Astrocyte (in vitro differentiated cells and primary cell): ENCODE measurements around the gene NKAIN2. TPM values are rescaled to one million over a fixed set of nuclear protein-coding genes. Genes with fewer than 3 reads are reported as not detected.

ENCODE experiments used
- DNase-seq: peaks from one replicate; pipeline ENCODE4 v3.0.0-alpha.2; 2010; ENCODE audit warnings: low read depth
- FAIRE-seq: peaks from 2 replicates; lab custom pipeline; 2011; peaks lifted over from hg19 to GRCh38; lab: Jason Lieb, UNC
- H2AFZ ChIP-seq: 2 replicates; pipeline ENCODE4 v1.6.0; 2012; ENCODE audit warnings: low read depth, low read length, inconsistent platforms
- H3K27ac ChIP-seq: 2 replicates; pipeline ENCODE4 v1.5.1; 2011; ENCODE audit warnings: low read depth, low read length, inconsistent platforms
- H3K27me3 ChIP-seq: 2 replicates; pipeline ENCODE4 v1.6.0; 2011; ENCODE audit warnings: low read length, inconsistent platforms; ENCODE audit not compliant: insufficient read depth
- H3K36me3 ChIP-seq: 2 replicates; pipeline ENCODE4 v1.5.1; 2011; ENCODE audit warnings: low read length, inconsistent platforms; ENCODE audit not compliant: insufficient read depth
- H3K4me1 ChIP-seq: 2 replicates; pipeline ENCODE4 v1.5.1; 2011; ENCODE audit warnings: low read length, inconsistent platforms; ENCODE audit not compliant: insufficient read depth
- H3K4me2 ChIP-seq: 2 replicates; pipeline ENCODE4 v1.6.0; 2012; ENCODE audit warnings: low read length, inconsistent platforms
- H3K4me3 ChIP-seq: 2 replicates; pipeline ENCODE4 v1.5.1; 2011; ENCODE audit warnings: low read depth, mild to moderate bottlenecking, low read length, inconsistent platforms; ENCODE audit not compliant: insufficient read depth
- H3K79me2 ChIP-seq: 2 replicates; pipeline ENCODE4 v1.6.0; 2012; ENCODE audit warnings: mild to moderate bottlenecking, low read length, inconsistent platforms; ENCODE audit not compliant: insufficient read depth
- H3K9ac ChIP-seq: 2 replicates; pipeline ENCODE4 v1.6.0; 2012; ENCODE audit warnings: mild to moderate bottlenecking, low read length, inconsistent platforms
- H3K9me3 ChIP-seq: 2 replicates; pipeline ENCODE4 v1.5.1; 2012; ENCODE audit warnings: low read depth, mild to moderate bottlenecking, low read length, inconsistent platforms; ENCODE audit not compliant: insufficient read depth
- H4K20me1 ChIP-seq: 2 replicates; pipeline ENCODE4 v1.6.0; 2012; ENCODE audit warnings: low read length, inconsistent platforms; ENCODE audit not compliant: insufficient read depth
- H3K27ac Mint-ChIP-seq: one replicate; pipeline ENCODE4 v1.8.0; 2021; ENCODE audit warnings: mild to moderate bottlenecking, mixed read lengths; ENCODE audit not compliant: unreplicated experiment
- H3K27me3 Mint-ChIP-seq: one replicate; pipeline ENCODE4 v1.8.0; 2021; ENCODE audit warnings: low read depth, mixed read lengths; ENCODE audit not compliant: unreplicated experiment
- H3K36me3 Mint-ChIP-seq: one replicate; pipeline ENCODE4 v1.8.0; 2021; ENCODE audit warnings: low read depth, mixed read lengths; ENCODE audit not compliant: unreplicated experiment
- H3K4me1 Mint-ChIP-seq: one replicate; pipeline ENCODE4 v1.8.0; 2021; ENCODE audit warnings: low read depth, mixed read lengths; ENCODE audit not compliant: unreplicated experiment
- H3K4me3 Mint-ChIP-seq: one replicate; pipeline ENCODE4 v1.8.0; 2021; ENCODE audit warnings: mild to moderate bottlenecking, moderate library complexity, mixed read lengths; ENCODE audit not compliant: unreplicated experiment
- H3K9me3 Mint-ChIP-seq: one replicate; pipeline ENCODE4 v1.8.0; 2021; ENCODE audit warnings: mild to moderate bottlenecking, mixed read lengths; ENCODE audit not compliant: unreplicated experiment
- CTCF ChIP-seq: IDR thresholded peaks from 2 replicates; pipeline ENCODE4 v1.5.1; 2011; ENCODE audit warnings: low read depth, mild to moderate bottlenecking, inconsistent platforms, low read length, moderate library complexity; ENCODE audit not compliant: insufficient read depth
- EZH2 ChIP-seq: IDR thresholded peaks from 2 replicates; pipeline ENCODE4 v1.6.1; 2012; ENCODE audit warnings: mild to moderate bottlenecking, low read length, inconsistent platforms; ENCODE audit not compliant: insufficient read depth
- total RNA-seq: library from RNA; stranded (reverse); gene quantifications from 2 replicates; pipeline ENCODE4 v1.2.1, GENCODE V29; 2021

The NKAIN2 gene
- total RNA-seq, 1 donor from 2014 or later: 0.07 TPM

GRCh38 chr6:124854338-124854922 is 1050.8 kb downstream of the NKAIN2 start:
- Mint-ChIP-seq H3K4me1 (no peaks in the 10 kb centered on the region), H3K4me3 (no peak overlapping the region), H3K9me3 (no peaks in the 10 kb centered on the region), H3K27me3 (no peaks in the 10 kb centered on the region), H3K36me3 (no peaks in the 10 kb centered on the region), H3K27ac (no peak overlapping the region)
- Histone ChIP-seq H3K4me2 (no peak overlapping the region), H3K9me3 (no peaks in the 10 kb centered on the region), H3K36me3 (no peaks in the 10 kb centered on the region), H4K20me1 (no peaks in the 10 kb centered on the region), H3K27ac (no peak overlapping the region), H3K4me3 (no peak overlapping the region), H2AFZ (no peak overlapping the region), H3K27me3 (no peaks in the 10 kb centered on the region), H3K79me2 (no peaks in the 10 kb centered on the region), H3K9ac (no peak overlapping the region), H3K4me1 (no peaks in the 10 kb centered on the region)
- TF ChIP-seq CTCF (peak; percentile 17), EZH2 (no peak)
- no peak for DNase-seq
- FAIRE-seq: no peak

GRCh38 chr6:124857746-124858145 is 1054.1 kb downstream of the NKAIN2 start:
- Histone ChIP-seq H4K20me1 (no peaks in the 10 kb centered on the region), H3K9me3 (no peaks in the 10 kb centered on the region), H3K4me1 (no peaks in the 10 kb centered on the region), H3K27ac (no peak overlapping the region), H3K36me3 (no peaks in the 10 kb centered on the region), H2AFZ (no peak overlapping the region), H3K4me3 (no peak overlapping the region), H3K79me2 (no peaks in the 10 kb centered on the region), H3K9ac (no peak overlapping the region), H3K4me2 (no peak overlapping the region), H3K27me3 (no peaks in the 10 kb centered on the region)
- Mint-ChIP-seq H3K4me3 (no peak overlapping the region), H3K27ac (no peak overlapping the region), H3K36me3 (no peaks in the 10 kb centered on the region), H3K27me3 (no peaks in the 10 kb centered on the region), H3K9me3 (no peaks in the 10 kb centered on the region), H3K4me1 (no peaks in the 10 kb centered on the region)
- DNase-seq (no peak), FAIRE-seq (no peak)
- TF ChIP-seq CTCF (no peak), EZH2 (no peak)

- Histone ChIP-seq H3K9ac (no peak overlapping the region), H3K4me3 (no peak overlapping the region), H3K36me3 (no peaks in the 10 kb centered on the region), H2AFZ (no peak overlapping the region), H4K20me1 (no peaks in the 10 kb centered on the region), H3K4me1 (no peaks in the 10 kb centered on the region), H3K9me3 (no peaks in the 10 kb centered on the region), H3K79me2 (no peaks in the 10 kb centered on the region), H3K27me3 (no peaks in the 10 kb centered on the region), H3K27ac (no peak overlapping the region), H3K4me2 (no peak overlapping the region)
- Mint-ChIP-seq H3K4me1 (no peaks in the 10 kb centered on the region), H3K36me3 (no peaks in the 10 kb centered on the region), H3K9me3 (no peaks in the 10 kb centered on the region), H3K4me3 (no peak overlapping the region), H3K27ac (no peak overlapping the region), H3K27me3 (no peaks in the 10 kb centered on the region)
- TF ChIP-seq EZH2 (no peak), CTCF (no peak)
- DNase-seq (no peak), FAIRE-seq (no peak)
Observed at GRCh38 chr6:124858564-124858963, 1054.9 kb downstream of the NKAIN2 start.
